ENCODE measurements around the gene PDZRN4. TPM values are rescaled to one million over a fixed set of nuclear protein-coding genes. Genes with fewer than 3 reads are reported as not detected.
"Not testable (repeated sequence)": the region's sequence is repeated elsewhere in the genome, so short reads cannot be mapped to it uniquely, and the experiment has no call there.

Gene PDZRN4
- total RNA-seq, 4 donors from 2014 or later: 22.8 to 197 (median 176) TPM

GRCh38 chr12:41596190-41596589 is 408.1 kb downstream of the PDZRN4 start:
- Histone ChIP-seq H3K27ac (no peak overlapping the region), H3K4me1 (no peaks in the 10 kb centered on the region), H3K4me3 (no peak overlapping the region), H3K36me3 (no peaks in the 10 kb centered on the region), H3K27me3 (no peaks in the 10 kb centered on the region), H3K9me3 (no peaks in the 10 kb centered on the region)
- TF ChIP-seq EP300 (IDR thresholded peaks at IDR 0.05) (no peak), CTCF (IDR thresholded peaks at IDR 0.05) (no peak), POLR2A (IDR thresholded peaks at IDR 0.05) (no peak)
- WGBS, 2 donors: 87 to 90% methylated on average over 4 of the region's 4 CpGs
- DNase-seq (ENCODE audit: low spot score in 2 of 2): no peak

GRCh38 chr12:41604830-41605229 is 416.7 kb downstream of the PDZRN4 start:
- WGBS, 2 donors: 52 to 56% methylated on average over 3 of the region's 3 CpGs
- Histone ChIP-seq H3K36me3 (no peaks in the 10 kb centered on the region), H3K9me3 (no peaks in the 10 kb centered on the region), H3K27me3 (no peaks in the 10 kb centered on the region), H3K4me3 (no peak overlapping the region), H3K4me1 (peaks cover 0 to 9% (median 3%) of the 10 kb centered on the region in 4 donors), H3K27ac (no peak overlapping the region)
- DNase-seq (ENCODE audit: low spot score in 2 of 2): no peak
- TF ChIP-seq EP300 (IDR thresholded peaks at IDR 0.05): no peak
- no peak for TF ChIP-seq POLR2A (IDR thresholded peaks at IDR 0.05)
- no peak for TF ChIP-seq CTCF (IDR thresholded peaks at IDR 0.05)

- Histone ChIP-seq H3K4me3 (no peak overlapping the region), H3K27me3 (no peaks in the 10 kb centered on the region), H3K4me1 (peaks cover 0 to 9% (median 3%) of the 10 kb centered on the region in 4 donors), H3K27ac (no peak overlapping the region), H3K36me3 (no peaks in the 10 kb centered on the region), H3K9me3 (no peaks in the 10 kb centered on the region)
- no peak for TF ChIP-seq EP300 (IDR thresholded peaks at IDR 0.05)
- TF ChIP-seq CTCF (IDR thresholded peaks at IDR 0.05): no peak
- no peak for TF ChIP-seq POLR2A (IDR thresholded peaks at IDR 0.05)
- DNase-seq (ENCODE audit: low spot score in 2 of 2): no peak
- 55 to 63% methylated on average over 16 of the region's 16 CpGs for WGBS, 2 donors
These were observed 417.6 kb downstream of the PDZRN4 start for GRCh38 chr12:41605545-41606305.

GRCh38 chr12:41606468-41607445 is 418.6 kb downstream of the PDZRN4 start:
- H3K36me3 ChIP-seq: no peaks in the 10 kb centered on the region
- no peak overlapping the region for H3K27ac ChIP-seq
- 78 to 82% methylated on average over 8 of the region's 8 CpGs for WGBS, 2 donors
- no peak for TF ChIP-seq POLR2A (IDR thresholded peaks at IDR 0.05)
- peaks cover 0 to 9% (median 3%) of the 10 kb centered on the region in 4 donors for H3K4me1 ChIP-seq
- H3K4me3 ChIP-seq: no peak overlapping the region
- no peaks in the 10 kb centered on the region for H3K27me3 ChIP-seq
- DNase-seq (ENCODE audit: low spot score in 2 of 2): no peak
- no peaks in the 10 kb centered on the region for H3K9me3 ChIP-seq

GRCh38 chr12:41612892-41613557 is 424.9 kb downstream of the PDZRN4 start:
- Histone ChIP-seq H3K27me3 (no peaks in the 10 kb centered on the region), H3K4me1 (no peaks in the 10 kb centered on the region), H3K9me3 (peaks cover 0 to 9% (median 0%) of the 10 kb centered on the region in 4 donors), H3K4me3 (no peak overlapping the region), H3K27ac (no peak overlapping the region), H3K36me3 (no peaks in the 10 kb centered on the region)
- WGBS, 2 donors: 85 to 89% methylated on average over 3 of the region's 3 CpGs
- no peak for DNase-seq (ENCODE audit: low spot score in 2 of 2)
- no peak for TF ChIP-seq CTCF (IDR thresholded peaks at IDR 0.05)
- no peak for TF ChIP-seq POLR2A (IDR thresholded peaks at IDR 0.05)

- H3K27me3 ChIP-seq; H3K9me3 ChIP-seq; DNase-seq (ENCODE audit: low spot score in 2 of 2); H3K4me1 ChIP-seq; H3K27ac ChIP-seq; H3K4me3 ChIP-seq; H3K36me3 ChIP-seq: not testable (repeated sequence)
- 55 to 62% methylated on average over 3 of the region's 3 CpGs for WGBS, 2 donors
These were observed 427.1 kb downstream of the PDZRN4 start for GRCh38 chr12:41615174-41615573.

All from tibial nerve (tissue), 4 donors.